Activated CD4-positive, CD25-positive, alpha-beta regulatory T cell (primary cell): ENCODE results near the gene DHX58.
A peak's percentile ranks its signal among the peaks of the same experiment; 100 is the strongest.

ENCODE experiments used
- DNase-seq, 4 experiments: peaks; one replicate each; lab custom pipeline; 2025; lab: John Stamatoyannopoulos, UW

Gene DHX58

DNA sequence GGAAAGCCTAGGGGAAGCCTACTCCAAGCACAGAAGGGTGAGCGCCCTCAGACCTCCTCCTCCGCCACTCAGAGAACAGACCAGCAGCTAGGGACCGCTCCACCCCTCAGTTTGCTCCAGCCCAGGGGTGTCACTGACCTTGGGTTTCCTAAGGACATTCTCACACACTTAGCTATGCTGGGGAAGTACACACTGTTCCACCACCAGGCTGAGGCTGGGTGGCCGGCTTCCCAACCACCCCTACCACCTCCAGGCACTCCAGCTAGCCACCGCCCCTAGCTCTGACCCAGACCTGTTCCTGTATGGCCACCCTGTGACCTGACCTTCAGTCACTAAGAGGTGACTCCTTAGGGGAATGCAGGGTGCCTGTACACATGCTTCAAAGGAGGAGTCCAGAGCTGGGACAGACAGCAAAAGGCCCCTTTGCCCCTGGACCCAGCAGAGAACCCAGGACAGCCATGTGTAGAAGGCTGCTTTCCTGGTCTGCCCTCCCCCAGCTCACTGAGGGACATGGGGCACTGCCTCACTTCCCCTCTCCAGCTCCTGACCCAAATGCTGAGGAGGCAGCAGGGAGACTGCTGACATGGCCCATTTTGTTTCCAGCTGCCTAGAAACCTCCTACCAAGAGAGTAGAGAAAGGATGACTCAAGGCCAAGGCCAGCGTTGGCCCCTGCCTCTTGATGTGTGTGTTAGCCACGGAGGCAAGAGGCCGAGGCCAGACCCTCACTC lies 16.8 kb upstream of the DHX58 start:
- no peak for DNase-seq

DNA sequence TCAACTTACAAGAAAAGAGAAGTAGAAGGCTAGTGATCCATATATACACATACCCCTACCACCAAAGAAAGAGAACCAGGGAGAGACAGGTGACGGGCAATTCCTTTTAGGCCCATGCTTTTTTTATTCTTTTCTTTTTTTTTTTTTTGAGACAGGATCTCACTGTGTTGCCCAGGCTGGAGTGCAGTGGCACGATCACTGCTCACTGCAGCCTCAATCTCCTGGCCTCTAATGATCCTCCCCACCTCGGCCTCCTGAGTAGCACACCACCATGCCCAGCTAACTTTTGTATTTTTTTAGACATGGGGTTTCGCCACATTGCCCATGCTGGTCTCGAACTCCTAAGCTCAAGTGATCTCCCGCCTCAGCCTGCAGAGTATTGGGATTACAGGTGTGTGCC lies 14.9 kb upstream of the DHX58 start:
- no peak for DNase-seq

DNA sequence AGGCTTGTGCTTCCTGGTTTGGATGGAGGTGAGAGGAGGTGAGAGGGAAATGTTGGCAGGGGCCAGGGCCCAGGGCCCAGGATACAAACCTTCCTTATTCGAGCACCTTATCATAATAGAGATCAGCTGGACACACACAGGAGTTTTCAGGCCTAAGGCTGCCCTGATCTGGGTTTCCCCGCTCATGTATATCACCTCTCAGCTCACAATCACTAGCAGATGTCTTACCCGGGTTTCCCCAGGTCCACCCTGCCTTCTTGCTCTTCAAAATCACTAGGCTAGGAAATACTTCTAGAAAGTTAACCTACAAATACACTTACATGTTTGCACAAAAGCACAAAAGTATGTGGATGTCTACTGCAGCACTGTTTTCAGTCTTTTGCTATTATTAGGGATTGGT lies 14.3 kb upstream of the DHX58 start:
- no peak for DNase-seq

- DNase-seq, result no peak
Observed at GRCh38 chr17:42125565-42125964, 13.1 kb upstream of the DHX58 start.

GRCh38 chr17:42124256-42124655 lies 11.7 kb upstream of the DHX58 start:
- no peak for DNase-seq

DNA sequence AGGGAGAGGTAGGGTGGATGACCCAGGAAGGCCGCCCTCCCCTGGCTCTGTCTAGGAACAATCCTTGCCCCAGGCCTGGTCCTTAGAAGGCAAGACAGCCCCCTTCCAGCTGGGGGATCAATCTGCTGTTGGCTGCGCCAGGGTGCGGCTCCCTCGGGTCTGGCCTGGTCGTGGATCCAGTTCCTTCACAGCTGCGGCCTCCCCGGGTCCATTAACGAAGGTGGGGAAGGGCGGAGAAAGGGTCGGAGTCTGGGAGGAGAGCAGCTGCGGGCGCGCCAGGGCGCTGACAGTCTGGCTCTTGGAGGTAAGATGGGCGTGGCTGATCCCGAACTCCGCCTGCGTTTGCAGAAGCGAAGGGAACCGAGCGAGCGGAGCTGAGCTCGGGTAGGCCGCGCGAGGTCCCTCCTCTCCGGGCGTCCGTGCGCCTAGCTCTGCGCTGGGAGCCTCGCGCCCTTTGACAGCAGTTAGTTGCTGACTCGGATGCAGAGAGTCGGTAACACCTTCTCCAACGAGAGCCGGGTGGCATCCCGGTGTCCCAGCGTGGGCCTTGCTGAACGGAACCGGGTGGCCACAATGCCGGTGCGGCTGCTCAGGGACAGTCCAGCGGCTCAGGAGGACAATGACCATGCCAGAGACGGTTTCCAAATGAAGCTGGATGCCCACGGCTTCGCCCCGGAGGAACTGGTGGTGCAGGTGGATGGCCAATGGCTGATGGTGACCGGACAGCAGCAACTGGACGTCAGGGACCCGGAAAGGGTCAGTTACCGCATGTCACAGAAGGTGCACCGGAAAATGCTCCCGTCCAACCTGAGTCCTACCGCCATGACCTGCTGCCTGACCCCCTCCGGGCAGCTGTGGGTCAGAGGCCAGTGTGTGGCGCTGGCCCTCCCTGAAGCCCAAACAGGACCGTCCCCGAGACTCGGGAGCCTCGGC lies 10.1 kb upstream of the DHX58 start, which contains the start of gene HSPB9:
Gene HSPB9 (plus strand): TSS at position 434 of the 933 bp plus-strand sequence. CDS start 47 bp downstream, at position 481.
- DNase-seq, result no peak

DNA sequence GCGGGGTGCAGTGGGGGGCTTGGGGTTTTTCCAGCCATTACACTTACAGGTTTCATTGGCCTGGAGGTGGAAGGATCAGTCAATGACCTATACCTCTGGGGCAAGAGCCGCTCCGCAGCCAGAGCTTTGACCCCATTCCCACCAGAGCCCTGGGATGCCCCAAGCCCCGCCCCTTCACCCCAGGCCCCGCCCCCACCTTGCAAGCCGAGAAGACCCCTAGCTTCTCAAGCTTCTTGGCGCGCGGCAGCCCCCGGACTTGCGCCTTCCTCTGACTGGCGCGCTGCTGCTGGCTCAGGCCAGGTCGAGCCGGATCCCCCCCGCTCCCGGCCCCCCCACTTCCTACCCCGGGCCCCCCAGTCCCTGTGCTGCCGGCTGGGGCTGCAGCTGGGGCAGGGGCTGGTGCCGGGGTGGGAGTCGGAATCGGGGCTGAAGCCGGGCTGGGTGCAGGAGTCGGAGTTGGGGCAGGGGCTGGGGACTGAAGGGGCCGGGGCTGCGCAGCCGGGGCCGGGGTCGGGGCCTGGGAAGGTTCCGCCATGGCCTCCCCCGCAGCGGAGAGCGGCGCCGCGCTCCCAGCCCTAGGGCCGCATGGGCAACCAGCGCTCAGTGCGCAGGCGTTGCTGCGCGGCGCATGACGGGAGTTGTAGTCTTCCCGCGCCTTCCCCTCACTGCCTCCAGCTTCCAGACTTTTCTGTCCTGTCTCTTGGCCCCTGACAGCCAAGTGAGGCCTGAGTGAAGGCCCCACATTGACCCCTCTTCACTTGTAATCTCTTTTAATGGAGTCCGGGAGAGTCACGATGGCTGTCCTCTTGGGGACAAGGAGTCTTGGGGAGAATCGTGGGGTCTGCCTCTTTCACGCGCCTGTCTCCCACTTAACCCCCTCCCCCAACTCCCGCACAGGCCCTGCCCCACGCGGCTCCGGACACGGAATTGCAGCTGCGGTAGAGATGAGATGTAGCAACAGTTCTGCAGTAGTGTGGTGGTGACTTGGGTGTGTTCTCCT lies 8.6 kb upstream of the DHX58 start, which contains the start of gene KAT2A:
Gene KAT2A (minus strand): TSS at position 598 of the 1,000 bp plus-strand sequence. CDS start 63 bp downstream, at position 535.
- DNase-seq, result peak; percentile 53 to 60 (median 56)

DNA sequence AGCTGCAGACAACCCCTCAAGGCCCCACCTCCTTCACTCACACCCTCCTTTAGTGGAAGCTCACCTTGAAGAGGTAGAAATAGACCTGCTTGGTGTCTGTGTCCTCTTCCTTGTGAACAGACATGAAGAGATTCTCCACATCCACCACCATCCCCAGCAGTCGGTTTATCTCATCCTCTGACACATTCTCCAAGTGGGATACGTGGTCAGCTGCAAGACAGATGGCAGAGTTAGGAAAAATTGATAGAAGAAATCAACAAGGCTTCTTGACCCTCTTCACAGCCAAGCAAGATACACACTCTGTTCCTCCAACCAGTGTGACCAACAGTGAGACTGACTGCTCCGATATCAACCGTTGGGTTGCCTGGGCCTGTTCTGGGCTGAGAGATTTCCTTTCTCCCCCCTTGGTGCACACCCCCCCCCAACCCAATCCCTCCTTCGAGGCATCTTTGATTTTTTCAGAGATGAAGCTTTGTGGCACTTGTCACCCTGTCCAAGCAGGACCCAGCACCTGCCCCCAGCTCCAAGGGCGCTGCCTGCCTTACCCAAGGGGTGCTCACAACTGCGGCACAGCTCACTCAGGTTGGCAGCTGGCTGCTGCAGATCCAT lies 7.8 kb upstream of the DHX58 start:
- no peak for DNase-seq

DNA sequence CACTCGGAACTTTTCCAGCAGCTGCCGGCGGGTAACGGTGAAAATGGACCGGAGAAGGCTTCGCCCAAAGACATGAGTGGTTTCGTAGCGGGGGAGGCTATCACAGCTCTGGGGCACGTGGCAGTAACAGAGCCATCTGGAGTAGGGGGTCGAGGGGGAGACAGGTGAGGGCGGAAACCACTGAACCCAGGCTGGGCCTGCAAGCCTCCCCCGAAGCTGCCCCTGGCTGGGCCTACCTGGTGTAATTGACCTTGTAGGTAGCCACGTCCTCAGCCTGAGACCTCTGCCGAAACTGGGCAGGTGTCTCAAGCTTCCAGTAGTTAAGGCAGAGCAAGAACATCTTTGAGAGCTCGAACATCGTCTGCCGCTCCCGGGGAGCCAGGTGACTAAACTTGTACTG lies 6.8 kb upstream of the DHX58 start:
- DNase-seq, result no peak

- DNase-seq, result peak in 1 of 4 experiments; percentile 28
Observed at GRCh38 chr17:42118545-42118944, 6.0 kb upstream of the DHX58 start.

DNA sequence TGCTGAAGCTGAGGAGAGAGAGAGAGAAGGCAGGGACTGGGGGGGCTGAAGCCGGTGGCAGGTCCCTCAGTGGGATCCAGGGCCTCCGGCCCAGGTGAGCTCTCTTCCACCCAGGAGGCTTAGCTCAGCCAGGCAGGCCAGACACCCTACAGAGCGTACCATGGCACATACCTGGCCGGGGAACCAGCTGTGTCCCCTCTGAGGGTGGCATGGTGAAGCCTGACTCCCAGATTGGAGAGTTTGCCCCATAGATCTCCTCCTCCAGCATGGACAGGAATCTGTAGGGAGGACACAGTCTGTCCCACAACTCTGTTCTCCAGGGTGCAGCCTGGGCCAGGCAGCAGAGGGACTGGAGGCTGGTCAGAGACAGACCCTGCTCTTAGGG lies 5.6 kb upstream of the DHX58 start:
- no peak for DNase-seq

- no peak for DNase-seq
Observed at GRCh38 chr17:42117397-42118125, 5.0 kb upstream of the DHX58 start.

DNA sequence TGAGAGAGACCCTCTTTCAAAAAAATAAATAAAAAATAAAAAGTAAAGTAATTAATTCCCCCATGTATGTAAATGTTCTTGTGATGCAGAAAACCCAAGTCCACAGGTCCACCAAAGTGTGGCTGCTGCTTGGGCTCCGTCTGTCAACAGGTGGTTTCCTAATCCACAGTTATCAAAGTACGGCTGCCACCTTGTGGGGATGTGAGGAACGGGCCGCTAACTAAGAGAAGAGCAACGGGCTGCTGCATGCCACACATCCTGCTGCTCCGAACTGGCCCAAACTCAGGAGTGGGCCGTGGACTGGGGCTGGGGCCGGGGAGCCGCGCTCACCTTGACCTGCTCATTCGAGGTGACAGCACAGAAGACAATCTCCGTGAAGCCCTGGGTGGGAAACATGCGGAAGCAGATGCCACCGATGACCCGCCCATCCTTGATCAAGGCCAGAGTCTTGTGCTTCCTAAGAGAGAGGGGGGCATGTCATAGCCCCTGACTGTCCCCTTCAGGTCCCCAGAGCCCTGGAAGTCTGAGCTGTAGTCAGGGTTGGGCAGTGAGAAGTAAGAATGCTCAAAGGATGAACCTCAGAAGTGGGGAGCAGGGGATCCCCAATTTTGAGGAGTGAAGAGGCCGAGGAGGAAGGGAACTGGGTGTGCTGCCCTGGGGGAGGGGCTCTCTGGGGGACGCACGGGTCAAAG lies 4.3 kb upstream of the DHX58 start:
- DNase-seq, result peak; percentile 68 to 73 (median 69)

- no peak for DNase-seq
Observed at GRCh38 chr17:42114118-42114517, 1.6 kb upstream of the DHX58 start.

- DNase-seq, result no peak
Observed at GRCh38 chr17:42113293-42114069, 967 bp upstream of the DHX58 start.

DNA sequence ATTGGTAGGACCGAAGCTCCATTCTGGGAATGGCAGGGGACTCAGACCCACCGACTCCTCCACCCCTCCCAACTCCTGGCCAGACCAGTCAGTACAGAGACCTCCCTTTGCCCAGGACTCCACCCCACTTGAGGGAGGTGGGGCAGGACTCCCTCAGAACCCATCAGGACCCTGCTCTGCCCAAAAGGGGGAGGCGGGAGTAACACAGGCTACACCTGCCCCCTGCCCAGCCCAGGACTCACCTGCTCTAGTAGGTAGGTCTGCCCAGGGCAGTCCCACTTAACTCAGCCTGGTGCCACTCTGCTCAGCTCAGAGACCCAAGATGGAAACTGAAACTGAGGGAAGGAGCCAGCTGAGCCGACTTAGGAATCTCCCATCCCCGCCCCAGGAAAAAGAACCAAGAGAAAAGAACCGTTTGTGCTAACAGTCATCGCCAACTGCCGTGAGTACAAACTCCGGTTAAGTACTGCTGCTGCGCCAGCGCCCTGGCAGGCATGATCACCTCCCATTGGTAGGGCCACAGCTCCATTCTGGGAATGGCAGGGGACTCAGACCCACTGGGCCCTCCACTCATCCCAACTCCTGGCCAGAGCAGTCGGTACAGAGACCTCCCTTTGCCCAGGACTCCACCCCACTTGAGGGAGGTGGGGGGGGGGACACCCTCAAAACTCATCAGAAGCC lies 503 bp downstream of the DHX58 start:
- no peak for DNase-seq

DNA sequence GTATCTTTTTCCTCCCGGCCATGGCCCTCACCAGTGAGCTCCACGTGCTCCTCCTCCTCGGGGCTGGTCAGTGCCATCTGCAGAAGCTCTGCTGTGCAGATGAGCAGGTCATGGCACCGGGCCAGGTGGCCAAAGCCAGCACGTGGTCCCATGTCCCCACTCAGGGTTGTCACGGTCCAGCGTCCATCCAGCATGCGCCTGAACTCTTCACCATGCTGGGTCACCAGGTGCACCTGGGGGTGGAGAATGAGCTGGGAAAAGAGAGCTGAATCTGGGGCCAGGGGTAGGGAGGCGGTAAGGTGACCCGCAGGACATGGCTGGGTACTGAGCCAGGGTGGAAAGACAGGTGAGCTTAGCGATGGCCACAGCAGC lies 1.3 kb downstream of the DHX58 start:
- no peak for DNase-seq
